HepG2 (cell line): ENCODE data around the gene PLEKHG2. TPM values are rescaled to one million over a fixed set of nuclear protein-coding genes. Genes with fewer than 3 reads are reported as not detected.
A peak's percentile ranks its signal among the peaks of the same experiment; 100 is the strongest.

ENCODE experiments used
- ATAC-seq: fragments of 200-7000 bp; cut with Tn5 transposase; 3 replicates; pipeline ENCODE4 v1.9.1; 2020; ENCODE audit warnings: mild to moderate bottlenecking, moderate library complexity
- BruUV-seq: library from RNA; stranded (reverse); fragments of 400-500 nt; replicated peaks from 2 replicates; lab custom pipeline; 2021; lab: Mats Ljungman, UMichigan
- CTCF ChIA-PET: fragments of 300-600 bp; formaldehyde crosslinking; extraction: SDS; loops from one replicate; lab custom pipeline; 2021; ENCODE audit warnings: low total read pairs, inconsistent platforms, low intra/inter-chr PET ratio; lab: Yijun Ruan, JAX
- POLR2A ChIA-PET: fragments of 350-600 bp; sonication (Branson Sonifier 250); formaldehyde crosslinking; loops from one replicate; lab custom pipeline; 2020; ENCODE audit warnings: antibody characterized with exemption, inconsistent platforms; lab: Yijun Ruan, JAX
- DNase-seq: peaks from one replicate; pipeline ENCODE4 v3.0.0-alpha.2; 2015; ENCODE audit warnings: low spot score
- FAIRE-seq: peaks from 3 replicates; lab custom pipeline; 2011; peaks lifted over from hg19 to GRCh38; lab: Jason Lieb, UNC
- H2AFZ ChIP-seq: one replicate; pipeline ENCODE4 v1.6.1; 2011; ENCODE audit warnings: low read length, inconsistent platforms
- H3K27ac ChIP-seq: fragments of 300-600 bp; 3 replicates; pipeline ENCODE4 v1.8.0; 2011; ENCODE audit warnings: mixed run types, mild to moderate bottlenecking, mixed read lengths, low read length, inconsistent platforms; ENCODE audit not compliant: insufficient read depth; ENCODE audit errors: extremely low read length
- H3K27me3 ChIP-seq, 2 experiments: fragments of 200-600 bp in 1 of 2; 2 replicates in 1 of 2; 3 replicates in 1 of 2; pipeline versions ENCODE4 v1.6.0 to v1.8.0; 2011; ENCODE audit warnings: low read length in 2 of 2, mild to moderate bottlenecking in 2 of 2, moderate library complexity in 2 of 2, inconsistent platforms in 1 of 2; ENCODE audit not compliant: insufficient read depth in 2 of 2, control insufficient read depth in 1 of 2
- H3K36me3 ChIP-seq, 2 experiments: fragments of 200-600 bp in 1 of 2; replicated peaks in 1 of 2; 2 replicates in 1 of 2; 3 replicates in 1 of 2; pipeline versions ENCODE4 v1.5.1 to v1.8.0; 2011; ENCODE audit warnings: low read length in 2 of 2, inconsistent platforms in 1 of 2; ENCODE audit not compliant: insufficient read depth in 2 of 2, control insufficient read depth in 1 of 2
- H3K4me1 ChIP-seq: 2 replicates; pipeline ENCODE4 v1.5.1; 2012; ENCODE audit warnings: low read length, inconsistent platforms; ENCODE audit not compliant: insufficient read depth
- H3K4me2 ChIP-seq: 2 replicates; pipeline ENCODE4 v1.6.0; 2011; ENCODE audit warnings: low read depth, low read length, inconsistent platforms
- H3K4me3 ChIP-seq, 3 experiments: fragments of 200-600 bp in 1 of 3; sonication (generic), shearing (Covaris generic) in 1 of 3; replicated peaks in 1 of 3; 2 replicates each; pipeline ENCODE4 v1.5.1; 2011 to 2016; ENCODE audit warnings: low read length in 3 of 3, inconsistent platforms in 2 of 3, low read depth in 2 of 3, mild to moderate bottlenecking in 2 of 3, control low read depth in 1 of 3, mixed read lengths in 1 of 3; ENCODE audit not compliant: insufficient read depth in 1 of 3
- H3K79me2 ChIP-seq: one replicate; pipeline ENCODE4 v1.6.1; 2011; ENCODE audit warnings: low read length, inconsistent platforms; ENCODE audit not compliant: insufficient read depth
- H3K9ac ChIP-seq: 2 replicates; pipeline ENCODE4 v1.6.0; 2011; ENCODE audit warnings: mild to moderate bottlenecking, low read depth, low read length, inconsistent platforms; ENCODE audit not compliant: insufficient read depth
- H3K9me3 ChIP-seq: 2 replicates; pipeline ENCODE4 v1.5.1; 2012; ENCODE audit warnings: mild to moderate bottlenecking, low read length
- H4K20me1 ChIP-seq: 2 replicates; pipeline ENCODE4 v1.6.0; 2011; ENCODE audit warnings: inconsistent platforms, mild to moderate bottlenecking, low read length, moderate library complexity; ENCODE audit not compliant: insufficient read depth
- ATF2 ChIP-seq: sonication (generic); formaldehyde crosslinking; IDR thresholded peaks from 2 replicates; pipeline ENCODE4 v1.4.0; 2020; ENCODE audit warnings: missing genetic modification reagents
- ATF3 ChIP-seq: sonication (generic); formaldehyde crosslinking; IDR thresholded peaks from 2 replicates; pipeline ENCODE4 v1.4.0; 2020; ENCODE audit warnings: missing genetic modification reagents
- ATF4 ChIP-seq, 2 experiments: fragments of 450-650 bp in 1 of 2; sonication (generic) in 1 of 2; formaldehyde crosslinking; IDR thresholded peaks; 2 replicates each; pipeline versions ENCODE4 v1.5.0 to v1.8.0; 2020 to 2022; ENCODE audit warnings: mild to moderate bottlenecking in 1 of 2, missing genetic modification reagents in 1 of 2
- ATF7 ChIP-seq, 2 experiments: fragments of 450-650 bp in 1 of 2; sonication (generic) in 1 of 2; formaldehyde crosslinking in 1 of 2; IDR thresholded peaks; 2 replicates each; pipeline versions ENCODE4 v1.4.0 to v1.6.1; 2016 to 2020; ENCODE audit warnings: antibody characterized with exemption in 1 of 2, mild to moderate bottlenecking in 1 of 2, missing genetic modification reagents in 1 of 2
- CEBPB ChIP-seq: IDR thresholded peaks from 2 replicates; pipeline ENCODE4 v1.6.1; 2011; ENCODE audit warnings: low read depth, low read length, improper control_type of control experiment, borderline replicate concordance
- CEBPG ChIP-seq: IDR thresholded peaks from 2 replicates; pipeline ENCODE4 v1.6.1; 2016
- E2F5 ChIP-seq: sonication (generic); formaldehyde crosslinking; conservative IDR thresholded peaks from 2 replicates; pipeline ENCODE4 v1.4.0; 2020; ENCODE audit warnings: missing genetic modification reagents
- FOSL2 ChIP-seq: sonication (generic); formaldehyde crosslinking; IDR thresholded peaks from 2 replicates; pipeline ENCODE4 v1.4.0; 2020; ENCODE audit warnings: missing genetic modification reagents
- GFI1 ChIP-seq: sonication (generic); formaldehyde crosslinking; IDR thresholded peaks from 2 replicates; pipeline ENCODE4 v1.5.0; 2020; ENCODE audit warnings: missing genetic modification reagents, mild to moderate bottlenecking, borderline replicate concordance
- HMG20B ChIP-seq: conservative IDR thresholded peaks from 2 replicates; pipeline ENCODE4 v1.6.1; 2016; ENCODE audit warnings: missing genetic modification reagents, missing compliant biosample characterization
- PHF5A ChIP-seq: IDR thresholded peaks from one replicate; pipeline ENCODE4 v1.6.1; 2018; ENCODE audit warnings: low read depth, missing genetic modification reagents; ENCODE audit not compliant: unreplicated experiment
- SOX6 ChIP-seq, 2 experiments: fragments of 450-650 bp in 1 of 2; sonication (generic) in 1 of 2; formaldehyde crosslinking in 1 of 2; IDR thresholded peaks; 2 replicates each; pipeline versions ENCODE4 v1.4.0 to v1.6.1; 2017 to 2020; ENCODE audit warnings: antibody characterized with exemption in 1 of 2, mild to moderate bottlenecking in 1 of 2, missing genetic modification reagents in 1 of 2
- ZNF274 ChIP-seq: sonication (generic); formaldehyde crosslinking; IDR thresholded peaks from 2 replicates; pipeline ENCODE4 v1.5.1; 2020; ENCODE audit warnings: mild to moderate bottlenecking, missing genetic modification reagents
- ZNF362 ChIP-seq: sonication (generic); formaldehyde crosslinking; IDR thresholded peaks from 2 replicates; pipeline ENCODE4 v1.4.0; 2020; ENCODE audit warnings: missing genetic modification reagents, mild to moderate bottlenecking, borderline replicate concordance
- ZNF770 ChIP-seq: sonication (generic); formaldehyde crosslinking; IDR thresholded peaks from 2 replicates; pipeline ENCODE4 v1.5.0; 2020; ENCODE audit warnings: mild to moderate bottlenecking, missing genetic modification reagents
- WGBS: methylation state at CpG from one replicate; pipeline ENCODE4 v1.1.6; 2017; ENCODE audit warnings: low lambda C conversion rate; 5-methylcytosine and 5-hydroxymethylcytosine counted together
- in situ Hi-C: cut with HindIII; loops from 2 replicates; pipeline ENCODE4 v1.10.0; 2017; ENCODE audit warnings: low pct_unique_long_range_greater_than_20kb; ENCODE audit not compliant: extremely low pct_ligation_motif_present
- intact Hi-C: fragments of 100-400 bp; cut with micrococcal nuclease; formaldehyde crosslinking; loops from one replicate; pipeline ENCODE4 v1.10.0; 2022; ENCODE audit not compliant: unreplicated experiment
- polyA plus RNA-seq, 8 experiments: library from polyadenylated mRNA; depleted of rRNA in 3 of 8; stranded (reverse) in 7 of 8; unstranded in 1 of 8; fragments of >200 nt; fragmentation: Illumina TruSeq in 4 of 8; extraction: Trizol in 4 of 8; gene quantifications; 2 replicates each; pipeline versions ENCODE4 v1.2.1 to v1.2.3, GENCODE V29; 2011 to 2016; ENCODE audit warnings: low read depth in 4 of 8, missing spikeins in 1 of 8, mixed read lengths in 1 of 8; ENCODE audit not compliant: insufficient read depth in 1 of 8
- total RNA-seq, 5 experiments: library from RNA; depleted of rRNA; stranded (reverse); fragments of >200 nt; fragmentation: Illumina TruSeq; extraction: Trizol; gene quantifications; 2 replicates each; pipeline ENCODE4 v1.2.3, GENCODE V29; 2016; ENCODE audit warnings: low read depth in 1 of 5

PLEKHG2 gene
- total and polyA plus RNA-seq, 2 of the 13 experiments (the other 11 are each of a cell fraction or from before 2014, with no cell fraction given): 3.6 to 6.8 TPM

GRCh38 chr19:39438270-39438934 lies 25.9 kb downstream of the PLEKHG2 start:
- 13% methylated on average over 9 of the region's 9 CpGs for WGBS
- Histone ChIP-seq H3K4me2 (peak overlapping the region; percentile 95), H3K9me3 (no peaks in the 10 kb centered on the region), H3K9ac (peak overlapping the region; percentile 21; the same call in 1 of the 2 replicates), H3K4me3 (peak overlapping the region in 1 of 3 experiments; percentile 32; a peak in 1 of 6 replicates), H3K27me3 (no peaks in the 10 kb centered on the region; a peak in 2 of 5 replicates), H3K27ac (no peak overlapping the region), H3K36me3 (peaks cover 8 to 14% of the 10 kb centered on the region in 2 experiments), H2AFZ (no peak overlapping the region), H4K20me1 (peaks cover 23% of the 10 kb centered on the region), H3K4me1 (peaks cover 63% of the 10 kb centered on the region), H3K79me2 (peaks cover 23% of the 10 kb centered on the region)
- peak; percentile 50 for DNase-seq
- ChIA-PET POLR2A (interaction anchor here (0.6 to 2.9 kb wide), 6 partner anchors 10 to 932 kb away, joined by 3 to 20 read pairs (median 5); partner anchors contain the start of genes MED29, PAF1 and ZFP36), CTCF (no interaction called here)
- ATAC-seq: no peak
- FAIRE-seq: no peak
- no TSS peak for BruUV-seq
- in situ Hi-C loops (no loop called here), intact Hi-C loops (no loop called here)
- TF ChIP-seq PHF5A (CRISPR knock-in tag) (no peak), CEBPG (peak; percentile 92), ZNF362 (CRISPR knock-in tag) (peak; percentile 78; the same call in 1 of the 2 replicates), ATF3 (CRISPR knock-in tag) (peak; percentile 88), ZNF274 (no peak), ATF7 (IDR thresholded peaks at IDR 0.05) (peak; percentile 57; the same call in 1 of the 2 replicates), ATF7 (CRISPR knock-in tag; IDR thresholded peaks at IDR 0.05) (no peak), ZNF770 (CRISPR knock-in tag) (peak; percentile 55; the same call in 1 of the 2 replicates), E2F5 (CRISPR knock-in tag) (no peak), HMG20B (CRISPR knock-in tag) (no peak), FOSL2 (CRISPR knock-in tag) (peak; percentile 69), SOX6 (IDR thresholded peaks at IDR 0.05) (no peak), SOX6 (CRISPR knock-in tag; IDR thresholded peaks at IDR 0.05) (0 out of 2 replicates have a peak, but pooled peaks have one; percentile 17), ATF4 (CRISPR knock-in tag; IDR thresholded peaks at IDR 0.05) (peak in 1 of 2 experiments; percentile 87; a peak in 2 of 4 replicates), ATF2 (CRISPR knock-in tag) (peak; percentile 26; the same call in 1 of the 2 replicates), CEBPB (peak; percentile 89), GFI1 (CRISPR knock-in tag) (0 out of 2 replicates have a peak, but pooled peaks have one; percentile 16)
